ENCODE results near the gene FKBP2.

DNA sequence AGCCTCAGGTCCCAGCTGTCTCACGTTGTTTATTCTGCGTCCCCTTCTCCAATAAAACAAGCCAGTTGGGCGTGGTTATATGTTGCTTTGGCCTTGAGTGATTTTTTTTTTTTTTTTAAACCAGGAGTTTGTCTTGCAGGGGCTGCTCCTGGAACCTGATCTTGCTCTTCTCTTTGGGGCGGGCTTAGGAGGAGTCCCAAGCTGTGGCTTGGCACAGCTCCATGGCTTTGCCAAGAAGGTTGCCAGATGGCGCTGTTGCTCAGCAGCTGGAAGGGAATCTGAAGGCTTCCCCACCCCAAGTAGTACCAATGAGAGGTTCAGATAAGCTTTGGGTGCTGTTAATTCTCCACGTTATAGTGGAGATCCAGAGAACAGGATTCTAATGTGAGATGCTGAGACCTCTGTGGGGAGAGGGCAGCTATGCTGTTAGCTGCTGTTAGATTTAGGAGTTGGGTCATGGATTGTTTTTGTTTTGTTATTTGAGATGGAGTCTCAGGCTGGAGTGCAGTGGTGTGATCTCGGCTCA is 36.4 kb upstream of the FKBP2 start:
- TF ChIP-seq EP300 (IDR thresholded peaks at IDR 0.05): peak in 1 of 2 donors; percentile 77
- TF ChIP-seq, protein P1, sequence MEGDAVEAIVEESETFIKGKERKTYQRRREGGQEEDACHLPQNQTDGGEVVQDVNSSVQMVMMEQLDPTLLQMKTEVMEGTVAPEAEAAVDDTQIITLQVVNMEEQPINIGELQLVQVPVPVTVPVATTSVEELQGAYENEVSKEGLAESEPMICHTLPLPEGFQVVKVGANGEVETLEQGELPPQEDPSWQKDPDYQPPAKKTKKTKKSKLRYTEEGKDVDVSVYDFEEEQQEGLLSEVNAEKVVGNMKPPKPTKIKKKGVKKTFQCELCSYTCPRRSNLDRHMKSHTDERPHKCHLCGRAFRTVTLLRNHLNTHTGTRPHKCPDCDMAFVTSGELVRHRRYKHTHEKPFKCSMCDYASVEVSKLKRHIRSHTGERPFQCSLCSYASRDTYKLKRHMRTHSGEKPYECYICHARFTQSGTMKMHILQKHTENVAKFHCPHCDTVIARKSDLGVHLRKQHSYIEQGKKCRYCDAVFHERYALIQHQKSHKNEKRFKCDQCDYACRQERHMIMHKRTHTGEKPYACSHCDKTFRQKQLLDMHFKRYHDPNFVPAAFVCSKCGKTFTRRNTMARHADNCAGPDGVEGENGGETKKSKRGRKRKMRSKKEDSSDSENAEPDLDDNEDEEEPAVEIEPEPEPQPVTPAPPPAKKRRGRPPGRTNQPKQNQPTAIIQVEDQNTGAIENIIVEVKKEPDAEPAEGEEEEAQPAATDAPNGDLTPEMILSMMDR (IDR thresholded peaks at IDR 0.05): peak; percentile 68 to 82 (median 75)
- TF ChIP-seq POLR2A (IDR thresholded peaks at IDR 0.05): no peak
